HG03196 (cell line): ENCODE measurements around the gene TP53.
"Not testable (repeated sequence)": the region's sequence is repeated elsewhere in the genome, so short reads cannot be mapped to it uniquely, and the experiment has no call there.

ENCODE experiments used
- ATAC-seq: cut with Tn5 transposase; IDR thresholded peaks from one replicate; pipeline ENCODE4 v1.9.1; 2021; ENCODE audit not compliant: unreplicated experiment

TP53 gene

GRCh38 chr17:7632492-7632894 is 54.8 kb downstream of the TP53 start:
- no peak for ATAC-seq

GRCh38 chr17:7631398-7632380 is 55.6 kb downstream of the TP53 start:
- no peak for ATAC-seq

- no peak for ATAC-seq
Measured at GRCh38 chr17:7629939-7630571, 57.2 kb downstream of the TP53 start, which contains the start of gene SHBG. TSS of gene SHBG (plus strand) at chr17:7630135. CDS start at chr17:7630173, 38 bp downstream.

GRCh38 chr17:7627250-7628121 is 59.8 kb downstream of the TP53 start, which contains the start of gene SAT2:
TSS of gene SAT2 (minus strand) at chr17:7627821. CDS start at chr17:7627635, 186 bp downstream.
- ATAC-seq: peak; percentile 68

GRCh38 chr17:7626956-7627249 is 60.4 kb downstream of the TP53 start:
- ATAC-seq: no peak

- no peak for ATAC-seq
Measured at GRCh38 chr17:7626307-7626706, 61.0 kb downstream of the TP53 start.

GRCh38 chr17:7625749-7626148 is 61.5 kb downstream of the TP53 start:
- not testable (repeated sequence) for ATAC-seq

- ATAC-seq: no peak
Measured at GRCh38 chr17:7623661-7624060, 63.6 kb downstream of the TP53 start.

GRCh38 chr17:7620835-7621234 is 66.5 kb downstream of the TP53 start:
- no peak for ATAC-seq

GRCh38 chr17:7618608-7619007 is 68.7 kb downstream of the TP53 start:
- no peak for ATAC-seq
